SK-N-SH (cell line): ENCODE measurements around the gene C5orf22. TPM values are rescaled to one million over a fixed set of nuclear protein-coding genes. Genes with fewer than 3 reads are reported as not detected.

ENCODE experiments used
- CTCF ChIA-PET: fragments of 300-600, 350-600 bp; formaldehyde crosslinking; extraction: SDS; loops from one replicate; lab custom pipeline; 2021; lab: Yijun Ruan, JAX
- POLR2A ChIA-PET: fragments of 350-600 bp; sonication (Branson Sonifier 250); formaldehyde crosslinking; extraction: SDS; loops from one replicate; lab custom pipeline; 2020; ENCODE audit warnings: antibody characterized with exemption, inconsistent platforms; lab: Yijun Ruan, JAX
- DNase-seq: peaks from one replicate; pipeline ENCODE4 v3.0.0; 2012
- H2AFZ ChIP-seq: fragments of 200-600 bp; sonication (generic); 2 replicates; pipeline ENCODE4 v1.8.1; 2016; ENCODE audit warnings: antibody characterized with exemption, mild to moderate bottlenecking, low read depth
- H3F3A ChIP-seq: fragments of 200-600 bp; sonication (generic); replicated peaks from 2 replicates; pipeline ENCODE3; 2016; ENCODE audit warnings: antibody characterized with exemption, mild to moderate bottlenecking; ENCODE audit not compliant: insufficient read depth
- H3K27ac ChIP-seq, 2 experiments: fragments of 200-500 bp in 1 of 2; fragments of 200-600 bp in 1 of 2; sonication (Bioruptor generic) in 1 of 2; sonication (generic), shearing (Covaris generic) in 1 of 2; 2 replicates each; pipeline versions ENCODE4 v1.5.1 to v1.6.1; 2014 to 2016; ENCODE audit warnings: low read depth in 2 of 2, inconsistent platforms in 1 of 2, low read length in 1 of 2, mild to moderate bottlenecking in 1 of 2, mixed read lengths in 1 of 2
- H3K27me3 ChIP-seq: fragments of 200-600 bp; sonication (generic), shearing (Covaris generic); 2 replicates; pipeline ENCODE4 v1.6.1; 2016; ENCODE audit warnings: mixed run types; ENCODE audit not compliant: insufficient read depth
- H3K36me3 ChIP-seq, 2 experiments: fragments of 200-500 bp in 1 of 2; fragments of 200-600 bp in 1 of 2; sonication (Bioruptor generic) in 1 of 2; sonication (generic) in 1 of 2; replicated peaks in 1 of 2; 2 replicates each; pipeline versions ENCODE3 to v1.5.1; 2014 to 2016; ENCODE audit warnings: low read length in 1 of 2, mild to moderate bottlenecking in 1 of 2; ENCODE audit not compliant: insufficient read depth in 2 of 2, control insufficient read depth in 1 of 2
- H3K4me1 ChIP-seq, 2 experiments: fragments of 200-500 bp in 1 of 2; fragments of 200-600 bp in 1 of 2; sonication (Bioruptor generic) in 1 of 2; sonication (generic), shearing (Covaris generic) in 1 of 2; 2 replicates each; pipeline versions ENCODE4 v1.5.1 to v1.6.1; 2014 to 2016; ENCODE audit warnings: low read depth in 1 of 2, low read length in 1 of 2, mixed run types in 1 of 2; ENCODE audit not compliant: insufficient read depth in 2 of 2, control insufficient read depth in 1 of 2
- H3K4me2 ChIP-seq: fragments of 200-600 bp; sonication (generic), shearing (Covaris generic); 2 replicates; pipeline ENCODE4 v1.6.1; 2017; ENCODE audit warnings: mixed run types
- H3K4me3 ChIP-seq, 2 experiments: fragments of 200-500 bp in 1 of 2; fragments of 200-600 bp in 1 of 2; sonication (Bioruptor generic) in 1 of 2; sonication (generic), shearing (Covaris generic) in 1 of 2; 2 replicates each; pipeline versions ENCODE4 v1.5.1 to v1.8.1; 2014 to 2016; ENCODE audit warnings: low read depth in 2 of 2, inconsistent platforms in 1 of 2, low read length in 1 of 2, mild to moderate bottlenecking in 1 of 2, mixed read lengths in 1 of 2, moderate library complexity in 1 of 2
- H3K79me2 ChIP-seq: fragments of 200-600 bp; sonication (generic); 2 replicates; pipeline ENCODE4 v1.8.1; 2017; ENCODE audit warnings: mild to moderate bottlenecking; ENCODE audit not compliant: insufficient read depth
- H3K9ac ChIP-seq: fragments of 200-600 bp; sonication (generic); 2 replicates; pipeline ENCODE4 v1.6.1; 2017; ENCODE audit warnings: mixed run types
- H3K9me2 ChIP-seq: fragments of 200-600 bp; sonication (generic); 2 replicates; pipeline ENCODE4 v1.6.1; 2017; ENCODE audit warnings: mixed run types
- H3K9me3 ChIP-seq: fragments of 200-600 bp; sonication (generic); 2 replicates; pipeline ENCODE4 v1.6.1; 2017; ENCODE audit warnings: mixed run types, mild to moderate bottlenecking, moderate library complexity
- H4K20me1 ChIP-seq: fragments of 200-600 bp; sonication (generic); 2 replicates; pipeline ENCODE4 v1.6.1; 2017; ENCODE audit warnings: mild to moderate bottlenecking, mixed run types; ENCODE audit not compliant: insufficient read depth
- CHD2 ChIP-seq: fragments of 150-350 bp; IDR thresholded peaks from 2 replicates; pipeline ENCODE4 v1.6.1; 2018; ENCODE audit warnings: low read length; ENCODE audit not compliant: partially characterized antibody
- FOXJ3 ChIP-seq: sonication (generic); formaldehyde crosslinking; IDR thresholded peaks from 2 replicates; pipeline ENCODE4 v1.5.1; 2020; ENCODE audit warnings: mild to moderate bottlenecking, missing genetic modification reagents
- JUND ChIP-seq: IDR thresholded peaks from 2 replicates; pipeline ENCODE4 v1.4.0; 2012
- NRF1 ChIP-seq: IDR thresholded peaks from 2 replicates; pipeline ENCODE4 v1.6.1; 2012; ENCODE audit warnings: low read depth, mild to moderate bottlenecking, low read length
- SMC3 ChIP-seq: IDR thresholded peaks from 2 replicates; pipeline ENCODE4 v1.6.1; 2012; ENCODE audit warnings: low read depth, low read length, improper control_type of control experiment
- TEAD4 ChIP-seq: IDR thresholded peaks from 2 replicates; pipeline ENCODE4 v1.4.0; 2012; ENCODE audit warnings: mild to moderate bottlenecking, borderline replicate concordance; ENCODE audit not compliant: insufficient read depth
- USF1 ChIP-seq: IDR thresholded peaks from 2 replicates; pipeline ENCODE4 v1.4.0; 2012; ENCODE audit warnings: low read depth, borderline replicate concordance
- WGBS: methylation state at CpG from one replicate; pipeline ENCODE4 v1.1.6; 2017; ENCODE audit warnings: low lambda C conversion rate; 5-methylcytosine and 5-hydroxymethylcytosine counted together
- polyA plus RNA-seq, 3 experiments: library from polyadenylated mRNA; depleted of rRNA; stranded (reverse); fragments of >200 nt; gene quantifications; 2 replicates each; pipeline ENCODE4 v1.2.3, GENCODE V29; 2012
- TF ChIP-seq, protein P1 (sequence below): IDR thresholded peaks from 2 replicates; pipeline ENCODE4 v1.4.0; 2012; ENCODE audit warnings: low read depth, borderline replicate concordance
- TF ChIP-seq, protein P2 (sequence below): fragments of 200-600 bp; sonication (generic); IDR thresholded peaks from 2 replicates; pipeline ENCODE4 v1.6.1; 2017; ENCODE audit warnings: antibody characterized with exemption, mild to moderate bottlenecking, moderate library complexity
- TF ChIP-seq, protein P3 (sequence below): fragments of 150-350 bp; IDR thresholded peaks from 2 replicates; pipeline ENCODE4 v1.6.1; 2016; ENCODE audit warnings: mild to moderate bottlenecking, low read depth, low read length

C5orf22 gene
- polyA plus RNA-seq, 1 of the 3 experiments (the other 2 are of a cell fraction), result 13.6 TPM

DNA sequence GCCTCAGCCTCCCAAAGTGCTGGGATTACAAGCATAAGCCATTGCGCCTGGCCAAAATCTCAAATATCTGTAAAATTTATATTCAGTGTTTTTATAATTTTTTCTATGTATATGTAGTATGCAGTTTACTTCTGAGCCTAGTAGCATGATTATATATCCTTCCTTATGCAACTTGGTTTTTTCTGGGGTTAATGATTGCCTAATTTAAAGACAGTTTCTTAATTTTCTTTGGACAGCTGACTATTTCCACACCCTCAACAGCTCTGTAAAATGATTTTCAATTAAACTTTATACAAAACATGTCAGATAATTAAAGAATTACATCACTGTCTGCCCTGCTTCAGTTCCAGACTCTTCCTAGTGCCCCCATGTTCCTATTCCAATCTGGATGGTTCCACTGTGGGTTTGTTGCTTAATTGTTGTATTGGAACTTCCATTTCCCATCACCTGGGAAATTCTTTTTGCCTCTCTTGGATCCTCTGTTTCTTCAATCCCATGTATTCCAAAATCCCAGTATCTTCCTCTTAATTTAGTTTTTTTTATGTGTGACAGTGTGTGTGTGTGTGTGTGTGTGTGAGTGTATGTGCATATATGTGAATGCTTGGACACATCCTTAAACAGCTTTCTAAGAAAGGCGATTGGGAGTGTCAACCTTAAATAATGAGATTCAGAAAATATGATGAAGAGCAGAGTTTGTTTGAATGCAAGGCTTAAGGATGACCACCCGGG is 53.2 kb downstream of the C5orf22 start:
- 66% methylated on average over 3 of the region's 3 CpGs for WGBS
- DNase-seq, result no peak
- TF ChIP-seq, protein P1, sequence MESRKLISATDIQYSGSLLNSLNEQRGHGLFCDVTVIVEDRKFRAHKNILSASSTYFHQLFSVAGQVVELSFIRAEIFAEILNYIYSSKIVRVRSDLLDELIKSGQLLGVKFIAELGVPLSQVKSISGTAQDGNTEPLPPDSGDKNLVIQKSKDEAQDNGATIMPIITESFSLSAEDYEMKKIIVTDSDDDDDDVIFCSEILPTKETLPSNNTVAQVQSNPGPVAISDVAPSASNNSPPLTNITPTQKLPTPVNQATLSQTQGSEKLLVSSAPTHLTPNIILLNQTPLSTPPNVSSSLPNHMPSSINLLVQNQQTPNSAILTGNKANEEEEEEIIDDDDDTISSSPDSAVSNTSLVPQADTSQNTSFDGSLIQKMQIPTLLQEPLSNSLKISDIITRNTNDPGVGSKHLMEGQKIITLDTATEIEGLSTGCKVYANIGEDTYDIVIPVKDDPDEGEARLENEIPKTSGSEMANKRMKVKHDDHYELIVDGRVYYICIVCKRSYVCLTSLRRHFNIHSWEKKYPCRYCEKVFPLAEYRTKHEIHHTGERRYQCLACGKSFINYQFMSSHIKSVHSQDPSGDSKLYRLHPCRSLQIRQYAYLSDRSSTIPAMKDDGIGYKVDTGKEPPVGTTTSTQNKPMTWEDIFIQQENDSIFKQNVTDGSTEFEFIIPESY, result no peak
- no peak for TF ChIP-seq FOXJ3 (CRISPR knock-in tag)
- no peak for TF ChIP-seq TEAD4
- TF ChIP-seq CHD2, result no peak
- TF ChIP-seq, protein P2, sequence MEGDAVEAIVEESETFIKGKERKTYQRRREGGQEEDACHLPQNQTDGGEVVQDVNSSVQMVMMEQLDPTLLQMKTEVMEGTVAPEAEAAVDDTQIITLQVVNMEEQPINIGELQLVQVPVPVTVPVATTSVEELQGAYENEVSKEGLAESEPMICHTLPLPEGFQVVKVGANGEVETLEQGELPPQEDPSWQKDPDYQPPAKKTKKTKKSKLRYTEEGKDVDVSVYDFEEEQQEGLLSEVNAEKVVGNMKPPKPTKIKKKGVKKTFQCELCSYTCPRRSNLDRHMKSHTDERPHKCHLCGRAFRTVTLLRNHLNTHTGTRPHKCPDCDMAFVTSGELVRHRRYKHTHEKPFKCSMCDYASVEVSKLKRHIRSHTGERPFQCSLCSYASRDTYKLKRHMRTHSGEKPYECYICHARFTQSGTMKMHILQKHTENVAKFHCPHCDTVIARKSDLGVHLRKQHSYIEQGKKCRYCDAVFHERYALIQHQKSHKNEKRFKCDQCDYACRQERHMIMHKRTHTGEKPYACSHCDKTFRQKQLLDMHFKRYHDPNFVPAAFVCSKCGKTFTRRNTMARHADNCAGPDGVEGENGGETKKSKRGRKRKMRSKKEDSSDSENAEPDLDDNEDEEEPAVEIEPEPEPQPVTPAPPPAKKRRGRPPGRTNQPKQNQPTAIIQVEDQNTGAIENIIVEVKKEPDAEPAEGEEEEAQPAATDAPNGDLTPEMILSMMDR, result no peak
- TF ChIP-seq SMC3, result no peak
- no peak for TF ChIP-seq JUND
- TF ChIP-seq NRF1, result no peak
- TF ChIP-seq, protein P3, sequence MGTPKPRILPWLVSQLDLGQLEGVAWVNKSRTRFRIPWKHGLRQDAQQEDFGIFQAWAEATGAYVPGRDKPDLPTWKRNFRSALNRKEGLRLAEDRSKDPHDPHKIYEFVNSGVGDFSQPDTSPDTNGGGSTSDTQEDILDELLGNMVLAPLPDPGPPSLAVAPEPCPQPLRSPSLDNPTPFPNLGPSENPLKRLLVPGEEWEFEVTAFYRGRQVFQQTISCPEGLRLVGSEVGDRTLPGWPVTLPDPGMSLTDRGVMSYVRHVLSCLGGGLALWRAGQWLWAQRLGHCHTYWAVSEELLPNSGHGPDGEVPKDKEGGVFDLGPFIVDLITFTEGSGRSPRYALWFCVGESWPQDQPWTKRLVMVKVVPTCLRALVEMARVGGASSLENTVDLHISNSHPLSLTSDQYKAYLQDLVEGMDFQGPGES, result no peak
- TF ChIP-seq USF1, result no peak
- TF ChIP-seq, all 33 proteins: peak for 0
- ChIA-PET POLR2A (no interaction called here), CTCF (interaction anchor here (1.1 to 6.6 kb wide), 5 partner anchors 53 to 507 kb away, joined by 3 to 32 read pairs (median 5); partner anchors contain the start of gene PDZD2)
- H3K36me3 ChIP-seq, result no peaks in the 10 kb centered on the region
- no peaks in the 10 kb centered on the region for H3K4me1 ChIP-seq
- no peak overlapping the region for H3K9ac ChIP-seq
- H3K4me3 ChIP-seq, result no peak overlapping the region
- no peak overlapping the region for H2AFZ ChIP-seq
- no peaks in the 10 kb centered on the region for H4K20me1 ChIP-seq
- H3K27me3 ChIP-seq, result no peaks in the 10 kb centered on the region; the same call in 1 of the 2 replicates
- no peaks in the 10 kb centered on the region for H3K9me3 ChIP-seq
- H3K79me2 ChIP-seq, result no peaks in the 10 kb centered on the region
- H3K4me2 ChIP-seq, result no peak overlapping the region
- H3K9me2 ChIP-seq, result no peaks in the 10 kb centered on the region
- H3F3A ChIP-seq, result no peaks in the 10 kb centered on the region
- H3K27ac ChIP-seq, result no peak overlapping the region
